Astrocyte (in vitro differentiated cells and primary cell): Measurements from ENCODE around the gene SLC37A1. TPM values are rescaled to one million over a fixed set of nuclear protein-coding genes. Genes with fewer than 3 reads are reported as not detected.

Source experiments
- DNase-seq: peaks from one replicate; pipeline ENCODE4 v3.0.0-alpha.2; 2010; ENCODE audit warnings: low read depth
- FAIRE-seq: peaks from 2 replicates; lab custom pipeline; 2011; peaks lifted over from hg19 to GRCh38; lab: Jason Lieb, UNC
- H2AFZ ChIP-seq: 2 replicates; pipeline ENCODE4 v1.6.0; 2012; ENCODE audit warnings: low read depth, low read length, inconsistent platforms
- H3K27ac ChIP-seq: 2 replicates; pipeline ENCODE4 v1.5.1; 2011; ENCODE audit warnings: low read depth, low read length, inconsistent platforms
- H3K27me3 ChIP-seq: 2 replicates; pipeline ENCODE4 v1.6.0; 2011; ENCODE audit warnings: low read length, inconsistent platforms; ENCODE audit not compliant: insufficient read depth
- H3K36me3 ChIP-seq: 2 replicates; pipeline ENCODE4 v1.5.1; 2011; ENCODE audit warnings: low read length, inconsistent platforms; ENCODE audit not compliant: insufficient read depth
- H3K4me1 ChIP-seq: 2 replicates; pipeline ENCODE4 v1.5.1; 2011; ENCODE audit warnings: low read length, inconsistent platforms; ENCODE audit not compliant: insufficient read depth
- H3K4me2 ChIP-seq: 2 replicates; pipeline ENCODE4 v1.6.0; 2012; ENCODE audit warnings: low read length, inconsistent platforms
- H3K4me3 ChIP-seq: 2 replicates; pipeline ENCODE4 v1.5.1; 2011; ENCODE audit warnings: low read depth, mild to moderate bottlenecking, low read length, inconsistent platforms; ENCODE audit not compliant: insufficient read depth
- H3K79me2 ChIP-seq: 2 replicates; pipeline ENCODE4 v1.6.0; 2012; ENCODE audit warnings: mild to moderate bottlenecking, low read length, inconsistent platforms; ENCODE audit not compliant: insufficient read depth
- H3K9ac ChIP-seq: 2 replicates; pipeline ENCODE4 v1.6.0; 2012; ENCODE audit warnings: mild to moderate bottlenecking, low read length, inconsistent platforms
- H3K9me3 ChIP-seq: 2 replicates; pipeline ENCODE4 v1.5.1; 2012; ENCODE audit warnings: low read depth, mild to moderate bottlenecking, low read length, inconsistent platforms; ENCODE audit not compliant: insufficient read depth
- H4K20me1 ChIP-seq: 2 replicates; pipeline ENCODE4 v1.6.0; 2012; ENCODE audit warnings: low read length, inconsistent platforms; ENCODE audit not compliant: insufficient read depth
- H3K27ac Mint-ChIP-seq: one replicate; pipeline ENCODE4 v1.8.0; 2021; ENCODE audit warnings: mild to moderate bottlenecking, mixed read lengths; ENCODE audit not compliant: unreplicated experiment
- H3K27me3 Mint-ChIP-seq: one replicate; pipeline ENCODE4 v1.8.0; 2021; ENCODE audit warnings: low read depth, mixed read lengths; ENCODE audit not compliant: unreplicated experiment
- H3K36me3 Mint-ChIP-seq: one replicate; pipeline ENCODE4 v1.8.0; 2021; ENCODE audit warnings: low read depth, mixed read lengths; ENCODE audit not compliant: unreplicated experiment
- H3K4me1 Mint-ChIP-seq: one replicate; pipeline ENCODE4 v1.8.0; 2021; ENCODE audit warnings: low read depth, mixed read lengths; ENCODE audit not compliant: unreplicated experiment
- H3K4me3 Mint-ChIP-seq: one replicate; pipeline ENCODE4 v1.8.0; 2021; ENCODE audit warnings: mild to moderate bottlenecking, moderate library complexity, mixed read lengths; ENCODE audit not compliant: unreplicated experiment
- H3K9me3 Mint-ChIP-seq: one replicate; pipeline ENCODE4 v1.8.0; 2021; ENCODE audit warnings: mild to moderate bottlenecking, mixed read lengths; ENCODE audit not compliant: unreplicated experiment
- CTCF ChIP-seq: IDR thresholded peaks from 2 replicates; pipeline ENCODE4 v1.5.1; 2011; ENCODE audit warnings: low read depth, mild to moderate bottlenecking, inconsistent platforms, low read length, moderate library complexity; ENCODE audit not compliant: insufficient read depth
- EZH2 ChIP-seq: IDR thresholded peaks from 2 replicates; pipeline ENCODE4 v1.6.1; 2012; ENCODE audit warnings: mild to moderate bottlenecking, low read length, inconsistent platforms; ENCODE audit not compliant: insufficient read depth
- total RNA-seq: library from RNA; stranded (reverse); gene quantifications from 2 replicates; pipeline ENCODE4 v1.2.1, GENCODE V29; 2021

SLC37A1 gene
- total RNA-seq, 1 donor from 2014 or later: 6.9 TPM

- TF ChIP-seq EZH2 (no peak), CTCF (no peak)
These were observed 50.0 kb downstream of the SLC37A1 start for GRCh38 chr21:42563686-42564085.

GRCh38 chr21:42564561-42564971, 50.9 kb downstream of the SLC37A1 start:
- H3K27ac ChIP-seq: no peak overlapping the region
- Mint-ChIP-seq H3K27me3 (peaks cover 37% of the 10 kb centered on the region), H3K27ac (no peak overlapping the region), H3K36me3 (peaks cover 18% of the 10 kb centered on the region), H3K4me1 (no peaks in the 10 kb centered on the region), H3K4me3 (no peak overlapping the region), H3K9me3 (no peaks in the 10 kb centered on the region)
- no peaks in the 10 kb centered on the region for H3K27me3 ChIP-seq
- DNase-seq: no peak
- H3K4me3 ChIP-seq: no peak overlapping the region
- no peaks in the 10 kb centered on the region for H3K36me3 ChIP-seq
- H3K4me2 ChIP-seq: no peak overlapping the region
- no peaks in the 10 kb centered on the region for H3K79me2 ChIP-seq
- no peaks in the 10 kb centered on the region for H4K20me1 ChIP-seq
- H3K9me3 ChIP-seq: no peaks in the 10 kb centered on the region
- H3K4me1 ChIP-seq: no peaks in the 10 kb centered on the region
- FAIRE-seq: no peak
- TF ChIP-seq CTCF (no peak), EZH2 (no peak)
- no peak overlapping the region for H2AFZ ChIP-seq
- H3K9ac ChIP-seq: no peak overlapping the region

More at GRCh38 chr21:42563686-42564085, 50.0 kb downstream of the SLC37A1 start:
- Histone ChIP-seq H3K27me3 (no peaks in the 10 kb centered on the region), H3K9me3 (no peaks in the 10 kb centered on the region), H3K27ac (no peak overlapping the region), H3K4me2 (no peak overlapping the region), H2AFZ (no peak overlapping the region), H3K4me3 (no peak overlapping the region), H4K20me1 (no peaks in the 10 kb centered on the region), H3K9ac (no peak overlapping the region), H3K36me3 (no peaks in the 10 kb centered on the region), H3K79me2 (no peaks in the 10 kb centered on the region), H3K4me1 (no peaks in the 10 kb centered on the region)
- no peaks in the 10 kb centered on the region for H3K4me1 Mint-ChIP-seq
- no peaks in the 10 kb centered on the region for H3K9me3 Mint-ChIP-seq
- H3K27me3 Mint-ChIP-seq: peaks cover 37% of the 10 kb centered on the region
- peaks cover 14% of the 10 kb centered on the region for H3K36me3 Mint-ChIP-seq
- FAIRE-seq (no peak), DNase-seq (no peak)
- no peak overlapping the region for H3K4me3 Mint-ChIP-seq
- H3K27ac Mint-ChIP-seq: no peak overlapping the region

GRCh38 chr21:42565206-42565810, 51.7 kb downstream of the SLC37A1 start:
- H3K4me3 ChIP-seq: no peak overlapping the region
- Mint-ChIP-seq H3K4me3 (no peak overlapping the region), H3K36me3 (peaks cover 19% of the 10 kb centered on the region), H3K4me1 (no peaks in the 10 kb centered on the region), H3K9me3 (no peaks in the 10 kb centered on the region), H3K27me3 (peaks cover 39% of the 10 kb centered on the region), H3K27ac (no peak overlapping the region)
- no peak overlapping the region for H3K9ac ChIP-seq
- no peak overlapping the region for H2AFZ ChIP-seq
- no peak for DNase-seq
- no peaks in the 10 kb centered on the region for H4K20me1 ChIP-seq
- H3K4me2 ChIP-seq: no peak overlapping the region
- FAIRE-seq: no peak
- no peaks in the 10 kb centered on the region for H3K79me2 ChIP-seq
- TF ChIP-seq EZH2 (no peak), CTCF (no peak)
- no peaks in the 10 kb centered on the region for H3K27me3 ChIP-seq
- no peaks in the 10 kb centered on the region for H3K4me1 ChIP-seq
- H3K27ac ChIP-seq: no peak overlapping the region
- H3K9me3 ChIP-seq: no peaks in the 10 kb centered on the region
- no peaks in the 10 kb centered on the region for H3K36me3 ChIP-seq
